Loucy (cell line): Measurements from ENCODE around the gene THEM4.
"Not testable (repeated sequence)": the region's sequence is repeated elsewhere in the genome, so short reads cannot be mapped to it uniquely, and the experiment has no call there.

Experiments used
- EZH2phosphoT487 ChIP-seq: fragments of 200-600 bp; IDR thresholded peaks from 2 replicates; pipeline ENCODE4 v1.6.1; 2018; ENCODE audit warnings: antibody characterized with exemption, mild to moderate bottlenecking, moderate library complexity, borderline replicate concordance
- TF ChIP-seq, protein P1 (sequence below): fragments of 200-600 bp; sonication (generic); conservative IDR thresholded peaks from 2 replicates; pipeline ENCODE4 v1.5.1; 2014; ENCODE audit warnings: mild to moderate bottlenecking, antibody characterized with exemption, low read length

DNA sequence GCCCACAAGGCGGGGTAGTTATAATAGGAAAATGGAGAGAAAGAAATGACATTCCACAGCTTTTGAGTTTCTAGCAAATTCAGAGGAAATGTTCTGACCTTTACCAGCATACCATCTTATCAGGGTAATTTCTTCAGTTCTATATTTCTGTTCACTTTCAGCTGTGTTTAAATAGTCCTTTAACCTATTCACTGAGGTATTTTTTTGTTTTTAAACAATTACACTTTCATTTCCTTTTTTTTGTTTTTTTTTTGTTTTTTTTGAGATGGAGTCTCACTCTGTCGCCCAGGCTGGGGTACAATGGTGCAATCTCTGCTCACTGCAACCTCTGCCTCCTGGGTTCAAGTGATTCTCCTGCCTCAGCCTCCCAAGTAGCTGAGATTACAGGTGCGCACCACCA, 24.9 kb downstream of the THEM4 start:
- TF ChIP-seq, protein P1, sequence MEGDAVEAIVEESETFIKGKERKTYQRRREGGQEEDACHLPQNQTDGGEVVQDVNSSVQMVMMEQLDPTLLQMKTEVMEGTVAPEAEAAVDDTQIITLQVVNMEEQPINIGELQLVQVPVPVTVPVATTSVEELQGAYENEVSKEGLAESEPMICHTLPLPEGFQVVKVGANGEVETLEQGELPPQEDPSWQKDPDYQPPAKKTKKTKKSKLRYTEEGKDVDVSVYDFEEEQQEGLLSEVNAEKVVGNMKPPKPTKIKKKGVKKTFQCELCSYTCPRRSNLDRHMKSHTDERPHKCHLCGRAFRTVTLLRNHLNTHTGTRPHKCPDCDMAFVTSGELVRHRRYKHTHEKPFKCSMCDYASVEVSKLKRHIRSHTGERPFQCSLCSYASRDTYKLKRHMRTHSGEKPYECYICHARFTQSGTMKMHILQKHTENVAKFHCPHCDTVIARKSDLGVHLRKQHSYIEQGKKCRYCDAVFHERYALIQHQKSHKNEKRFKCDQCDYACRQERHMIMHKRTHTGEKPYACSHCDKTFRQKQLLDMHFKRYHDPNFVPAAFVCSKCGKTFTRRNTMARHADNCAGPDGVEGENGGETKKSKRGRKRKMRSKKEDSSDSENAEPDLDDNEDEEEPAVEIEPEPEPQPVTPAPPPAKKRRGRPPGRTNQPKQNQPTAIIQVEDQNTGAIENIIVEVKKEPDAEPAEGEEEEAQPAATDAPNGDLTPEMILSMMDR, result not testable (repeated sequence)
- TF ChIP-seq EZH2phosphoT487, result not testable (repeated sequence)
